Measurements from ENCODE around the gene RBL1. TPM values are rescaled to one million over a fixed set of nuclear protein-coding genes. Genes with fewer than 3 reads are reported as not detected.

RBL1 gene
- total RNA-seq, 2 experiments from 2014 or later, result 48.9 to 53.9 TPM

- Mint-ChIP-seq H3K27ac (no peak overlapping the region), H3K9me3 (no peaks in the 10 kb centered on the region), H3K4me1 (no peaks in the 10 kb centered on the region), H3K27me3 (peaks cover 5% of the 10 kb centered on the region), H3K36me3 (ENCODE audit: low read depth) (no peaks in the 10 kb centered on the region), H3K4me3 (no peak overlapping the region)
- CTCF ChIA-PET, result no interaction called here
- POLR2A ChIA-PET, result no interaction called here
- DNase-seq, result no peak
Measured at GRCh38 chr20:37114012-37114411, 18.2 kb upstream of the RBL1 start.

DNA sequence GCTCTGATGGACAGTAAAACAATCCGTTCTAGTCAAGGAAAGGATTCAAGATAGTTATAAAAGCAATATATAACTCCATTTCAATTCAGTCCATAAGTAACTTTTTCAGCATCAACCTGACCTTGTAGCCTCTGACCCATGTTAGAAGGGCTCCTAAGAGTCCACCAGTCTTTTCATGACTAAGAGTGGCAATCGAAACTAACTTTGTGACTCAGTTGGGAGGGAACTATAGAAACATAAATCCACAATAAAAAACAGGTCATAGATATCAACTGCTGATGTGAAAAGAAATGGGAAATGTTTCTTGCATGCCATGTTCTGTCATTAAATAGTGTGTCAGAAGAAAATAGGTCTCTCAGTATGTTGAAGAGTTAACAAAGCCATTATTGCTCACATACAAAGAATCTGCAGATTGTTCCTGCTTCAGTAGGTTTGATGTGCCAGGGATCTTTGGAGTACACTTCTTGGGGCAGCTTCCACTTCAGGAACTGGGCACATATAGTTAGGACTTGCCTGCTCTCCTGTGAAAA is 16.2 kb upstream of the RBL1 start:
- Mint-ChIP-seq H3K9me3 (no peaks in the 10 kb centered on the region), H3K4me3 (no peak overlapping the region), H3K36me3 (ENCODE audit: low read depth) (no peaks in the 10 kb centered on the region), H3K27ac (no peak overlapping the region), H3K4me1 (no peaks in the 10 kb centered on the region), H3K27me3 (peaks cover 5% of the 10 kb centered on the region)
- ChIA-PET POLR2A (no interaction called here), CTCF (no interaction called here)
- DNase-seq, result no peak

DNA sequence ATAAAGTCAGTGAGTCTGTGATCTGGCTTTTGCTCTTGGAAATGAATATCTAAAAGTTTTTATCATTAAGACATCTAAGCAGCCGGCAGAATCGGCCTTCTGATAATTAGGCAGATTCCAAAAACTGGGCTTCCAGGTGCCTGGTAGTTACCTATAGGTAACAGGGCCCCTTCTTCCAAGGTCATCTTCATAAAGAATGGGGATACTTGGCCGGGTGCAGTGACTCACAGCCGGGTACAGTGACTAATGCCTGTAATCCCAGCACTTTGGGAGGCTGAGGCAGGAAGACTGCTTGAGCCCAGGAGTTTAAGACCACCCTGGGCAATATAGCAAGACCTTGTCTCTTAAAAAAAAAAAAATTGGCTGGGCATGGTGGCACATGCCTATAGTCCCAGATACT is 12.9 kb upstream of the RBL1 start:
- ChIA-PET POLR2A (no interaction called here), CTCF (no interaction called here)
- Mint-ChIP-seq H3K4me3 (no peak overlapping the region), H3K36me3 (ENCODE audit: low read depth) (no peaks in the 10 kb centered on the region), H3K27ac (no peak overlapping the region), H3K27me3 (no peaks in the 10 kb centered on the region), H3K9me3 (no peaks in the 10 kb centered on the region), H3K4me1 (no peaks in the 10 kb centered on the region)
- no peak for DNase-seq

- Mint-ChIP-seq H3K27me3 (peaks cover 1% of the 10 kb centered on the region), H3K9me3 (no peaks in the 10 kb centered on the region), H3K4me3 (no peak overlapping the region), H3K4me1 (no peaks in the 10 kb centered on the region), H3K36me3 (ENCODE audit: low read depth) (no peaks in the 10 kb centered on the region), H3K27ac (no peak overlapping the region)
- DNase-seq, result no peak
- ChIA-PET CTCF (interaction anchor here (0.6 kb wide), 1 partner anchor 63 kb away, joined by 3 read pairs; no protein-coding TSS in a partner anchor), POLR2A (no interaction called here)
Measured at GRCh38 chr20:37102571-37102970, 6.8 kb upstream of the RBL1 start.

DNA sequence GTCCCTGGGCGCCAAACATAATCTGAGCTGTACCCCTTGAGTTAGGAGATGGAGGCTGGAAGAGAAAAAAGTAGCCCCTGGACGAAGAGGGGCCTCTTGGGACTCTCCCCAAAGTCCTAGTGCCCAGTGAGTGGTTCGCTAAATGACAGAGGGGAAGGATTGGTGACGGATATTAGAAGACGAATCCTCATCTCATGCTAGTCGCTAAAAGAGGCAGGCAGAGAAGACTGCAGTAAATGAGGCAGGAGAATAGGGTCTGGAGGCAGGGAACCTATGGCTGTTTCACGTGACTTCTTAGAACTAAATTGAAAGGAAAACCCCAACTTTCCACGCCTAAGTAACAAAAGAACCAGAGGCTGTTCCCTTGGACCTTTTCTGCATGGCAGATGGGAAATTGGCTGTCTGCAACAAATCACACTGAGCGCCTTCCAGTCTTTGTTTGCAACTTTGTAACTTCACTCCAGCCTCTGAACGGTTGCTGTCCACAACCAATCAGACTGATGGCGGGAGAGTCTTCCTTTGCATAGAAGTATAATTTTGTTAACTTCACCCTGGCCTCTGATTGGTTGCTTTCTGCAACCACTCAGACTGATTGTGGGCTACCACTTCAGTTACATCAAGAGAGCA is 731 bp upstream of the RBL1 start:
- peaks cover 24% of the 10 kb centered on the region for H3K36me3 Mint-ChIP-seq (ENCODE audit: low read depth)
- CTCF ChIA-PET, result interaction anchor here (0.6 to 1.2 kb wide), 3 partner anchors 23 to 102 kb away, joined by 3 to 4 read pairs (median 3); no protein-coding TSS in a partner anchor
- POLR2A ChIA-PET, result interaction anchor here (0.5 to 1.8 kb wide), 2 partner anchors 63 to 82 kb away, joined by 4 to 6 read pairs; partner anchors contain the start of gene RPN2
- H3K4me1 Mint-ChIP-seq, result peaks cover 43% of the 10 kb centered on the region
- H3K4me3 Mint-ChIP-seq, result peak overlapping the region; percentile 99
- H3K27ac Mint-ChIP-seq, result peak overlapping the region; percentile 100
- DNase-seq, result peak; percentile 7
- no peaks in the 10 kb centered on the region for H3K27me3 Mint-ChIP-seq
- H3K9me3 Mint-ChIP-seq, result no peaks in the 10 kb centered on the region

DNA sequence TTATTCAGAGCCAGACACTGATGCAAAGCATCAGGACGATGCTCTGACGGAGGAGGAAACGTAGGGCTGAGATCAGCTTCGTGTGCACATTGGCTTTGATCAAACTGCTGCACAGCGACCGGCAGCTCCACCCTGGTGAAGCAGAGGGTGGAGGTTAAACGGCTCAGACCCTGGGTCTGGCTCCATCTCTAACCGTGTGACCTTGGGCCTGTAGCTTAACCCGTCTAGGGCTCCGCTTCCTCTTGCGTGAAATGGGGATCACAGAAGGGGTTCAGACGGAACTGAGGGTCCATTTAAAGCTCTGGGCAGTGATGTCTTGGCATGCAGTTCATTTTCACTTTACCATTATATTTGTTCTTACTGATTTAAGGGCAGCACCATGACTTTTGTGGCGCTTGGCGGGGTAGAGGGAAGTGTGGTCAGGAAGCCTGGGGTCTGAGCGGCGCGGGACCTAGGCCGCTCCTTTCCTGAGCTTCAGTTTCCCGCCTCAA is 644 bp downstream of the RBL1 start:
- H3K36me3 Mint-ChIP-seq (ENCODE audit: low read depth), result peaks cover 33% of the 10 kb centered on the region
- DNase-seq, result peak; percentile 70

GRCh38 chr20:37090407-37090806 is 5.4 kb downstream of the RBL1 start:
- Mint-ChIP-seq H3K36me3 (ENCODE audit: low read depth) (peaks cover 61% of the 10 kb centered on the region), H3K9me3 (no peaks in the 10 kb centered on the region), H3K4me3 (no peak overlapping the region), H3K27ac (no peak overlapping the region), H3K27me3 (no peaks in the 10 kb centered on the region), H3K4me1 (peaks cover 50% of the 10 kb centered on the region)
- ChIA-PET CTCF (no interaction called here), POLR2A (no interaction called here)
- DNase-seq, result no peak

More for the DNA sequence above, 644 bp downstream of the RBL1 start:
- H3K27ac Mint-ChIP-seq, result peak overlapping the region; percentile 100
- H3K4me1 Mint-ChIP-seq, result peaks cover 51% of the 10 kb centered on the region
- ChIA-PET POLR2A (interaction anchor here (0.5 to 1.8 kb wide), 6 partner anchors 17 to 385 kb away, joined by 3 to 7 read pairs (median 4); partner anchors contain the start of gene RPN2), CTCF (interaction anchor here (0.5 to 1.2 kb wide), 7 partner anchors 8 to 195 kb away, joined by 3 to 6 read pairs (median 3); no protein-coding TSS in a partner anchor)
- no peaks in the 10 kb centered on the region for H3K27me3 Mint-ChIP-seq
- peak overlapping the region; percentile 99 for H3K4me3 Mint-ChIP-seq
- H3K9me3 Mint-ChIP-seq, result no peaks in the 10 kb centered on the region

GRCh38 chr20:37081717-37082289 is 14.0 kb downstream of the RBL1 start:
- ChIA-PET CTCF (interaction anchor here (0.8 to 2.1 kb wide), 2 partner anchors 8 to 74 kb away, joined by 3 to 9 read pairs; no protein-coding TSS in a partner anchor), POLR2A (no interaction called here)
- peak; percentile 62 for DNase-seq
- H3K4me3 Mint-ChIP-seq, result no peak overlapping the region
- peaks cover 38% of the 10 kb centered on the region for H3K4me1 Mint-ChIP-seq
- H3K9me3 Mint-ChIP-seq, result no peaks in the 10 kb centered on the region
- peaks cover 58% of the 10 kb centered on the region for H3K36me3 Mint-ChIP-seq (ENCODE audit: low read depth)
- H3K27me3 Mint-ChIP-seq, result no peaks in the 10 kb centered on the region
- peak overlapping the region; percentile 72 for H3K27ac Mint-ChIP-seq

DNA sequence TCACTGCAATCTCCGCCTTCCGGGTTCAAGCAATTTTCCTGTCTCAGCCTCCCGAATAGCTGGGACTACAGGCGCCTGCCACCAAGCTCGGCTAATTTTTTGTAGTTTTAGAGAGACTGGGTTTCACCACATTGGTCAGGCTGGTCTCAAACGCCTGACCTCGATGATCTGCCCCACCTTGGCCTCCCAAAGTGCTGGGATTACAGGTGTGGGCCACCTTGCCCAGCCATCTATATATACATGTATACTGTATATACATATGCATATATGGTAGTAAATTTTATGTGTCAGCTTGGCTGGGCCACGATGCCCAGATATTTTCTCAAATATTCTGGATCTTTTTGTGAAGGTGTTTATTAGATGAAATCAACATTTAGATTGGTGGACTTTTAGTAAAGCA is 18.8 kb downstream of the RBL1 start:
- Mint-ChIP-seq H3K9me3 (peaks cover 3% of the 10 kb centered on the region), H3K4me3 (no peak overlapping the region), H3K36me3 (ENCODE audit: low read depth) (peaks cover 67% of the 10 kb centered on the region), H3K27me3 (no peaks in the 10 kb centered on the region), H3K4me1 (peaks cover 63% of the 10 kb centered on the region), H3K27ac (no peak overlapping the region)
- ChIA-PET POLR2A (no interaction called here), CTCF (interaction anchor here (0.6 to 0.7 kb wide), 2 partner anchors 8 to 12 kb away, joined by 3 to 4 read pairs; no protein-coding TSS in a partner anchor)
- no peak for DNase-seq

DNA sequence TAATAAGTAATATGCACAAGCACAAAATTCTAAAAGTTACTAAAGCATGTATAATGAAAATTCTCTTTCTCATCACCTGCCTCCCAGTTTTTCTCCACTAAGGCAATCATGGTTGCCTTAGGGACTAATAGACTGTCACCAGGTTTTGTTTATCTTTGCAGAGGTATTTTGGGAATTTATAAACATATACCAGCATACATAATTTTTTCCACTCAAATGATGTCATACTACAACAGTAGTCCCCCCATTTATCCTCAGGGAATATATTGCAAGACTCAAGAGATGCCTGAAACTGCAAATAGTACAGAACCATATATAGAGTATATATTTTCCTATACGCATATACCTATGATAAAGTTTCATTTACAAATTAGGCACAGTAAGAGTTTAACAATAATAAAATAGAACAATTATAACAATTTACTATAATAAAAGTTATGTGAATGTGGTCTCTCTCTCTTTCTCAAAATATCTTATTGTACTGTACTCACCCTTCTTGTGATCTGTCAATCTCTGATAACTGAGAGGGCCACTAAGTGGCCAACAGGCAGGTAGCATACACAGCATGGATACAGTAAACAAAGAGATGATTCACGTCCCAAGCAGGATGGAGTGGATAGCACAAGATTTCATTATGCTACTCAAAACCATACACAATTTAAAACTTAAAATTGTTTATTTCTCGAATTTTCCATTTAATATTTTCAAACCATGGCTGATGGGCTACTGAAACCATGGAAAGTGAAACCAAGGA is 19.7 kb downstream of the RBL1 start:
- POLR2A ChIA-PET, result no interaction called here
- no peak for DNase-seq
- H3K9me3 Mint-ChIP-seq, result peaks cover 3% of the 10 kb centered on the region
- H3K27me3 Mint-ChIP-seq, result no peaks in the 10 kb centered on the region
- H3K4me1 Mint-ChIP-seq, result peaks cover 63% of the 10 kb centered on the region
- H3K27ac Mint-ChIP-seq, result no peak overlapping the region
- H3K36me3 Mint-ChIP-seq (ENCODE audit: low read depth), result peaks cover 68% of the 10 kb centered on the region
- no peak overlapping the region for H3K4me3 Mint-ChIP-seq
- CTCF ChIA-PET, result no interaction called here

- Mint-ChIP-seq H3K27ac (peak overlapping the region; percentile 85), H3K9me3 (peaks cover 3% of the 10 kb centered on the region), H3K4me1 (peaks cover 48% of the 10 kb centered on the region), H3K36me3 (ENCODE audit: low read depth) (peaks cover 53% of the 10 kb centered on the region), H3K4me3 (no peak overlapping the region), H3K27me3 (no peaks in the 10 kb centered on the region)
- no peak for DNase-seq
- CTCF ChIA-PET, result interaction anchor here (0.6 to 1.7 kb wide), 5 partner anchors 10 to 147 kb away, joined by 3 to 5 read pairs (median 3); no protein-coding TSS in a partner anchor
- POLR2A ChIA-PET, result no interaction called here
Measured at GRCh38 chr20:37072293-37073196, 23.3 kb downstream of the RBL1 start.

DNA sequence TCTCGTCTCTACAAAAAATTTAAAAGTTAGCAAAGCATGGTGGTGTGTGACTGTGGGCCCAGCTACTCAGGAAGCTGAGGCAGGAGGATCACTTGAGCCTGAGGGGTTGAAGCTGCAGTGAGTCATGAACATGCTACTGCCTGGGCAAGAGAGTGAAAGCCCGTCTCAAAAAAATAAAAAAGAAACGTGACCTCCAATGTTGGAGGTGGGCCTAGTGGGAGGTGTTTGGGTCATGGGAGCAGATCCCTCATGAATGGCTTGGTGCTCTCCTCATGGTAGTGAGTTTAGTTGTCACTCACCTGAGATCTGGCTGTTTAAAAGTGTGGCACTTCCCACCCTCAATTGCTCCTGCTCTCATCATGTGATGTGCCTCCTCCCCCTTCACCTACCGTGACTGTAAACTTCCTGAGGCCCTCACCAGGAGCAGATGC is 24.3 kb downstream of the RBL1 start:
- Mint-ChIP-seq H3K36me3 (ENCODE audit: low read depth) (peaks cover 57% of the 10 kb centered on the region), H3K4me1 (peaks cover 45% of the 10 kb centered on the region), H3K4me3 (peak overlapping the region; percentile 24), H3K27ac (peak overlapping the region; percentile 85), H3K9me3 (peaks cover 3% of the 10 kb centered on the region), H3K27me3 (no peaks in the 10 kb centered on the region)
- ChIA-PET CTCF (interaction anchor here (1.0 kb wide), 1 partner anchor 28 kb away, joined by 3 read pairs; no protein-coding TSS in a partner anchor), POLR2A (no interaction called here)
- DNase-seq, result peak; percentile 34
